Sigmoid colon (tissue), 7 donors: ENCODE data around the gene ZNF302. TPM values are rescaled to one million over a fixed set of nuclear protein-coding genes. Genes with fewer than 3 reads are reported as not detected.
"Not testable (repeated sequence)": the region's sequence is repeated elsewhere in the genome, so short reads cannot be mapped to it uniquely, and the experiment has no call there.

Source experiments
- DNase-seq: peaks from one replicate; pipeline ENCODE4 v3.0.0-alpha.2; 2019
- H3K27ac ChIP-seq, 4 donors: fragments of 200-600 bp; sonication (generic); one replicate each; pipeline ENCODE4 v1.5.1; 2016 to 2019; ENCODE audit warnings: mild to moderate bottlenecking in 1 of 4
- H3K27me3 ChIP-seq, 3 donors: fragments of 200-600 bp; sonication (generic); one replicate each; pipeline ENCODE4 v1.5.1; 2019; ENCODE audit warnings: mild to moderate bottlenecking in 1 of 3
- H3K36me3 ChIP-seq, 4 donors: fragments of 200-600 bp; sonication (generic); one replicate each; pipeline ENCODE4 v1.5.1; 2016 to 2019
- H3K4me1 ChIP-seq, 4 donors: fragments of 200-600 bp; sonication (generic); one replicate each; pipeline ENCODE4 v1.5.1; 2017 to 2019
- H3K4me3 ChIP-seq, 4 donors: fragments of 200-600 bp; sonication (generic); one replicate each; pipeline ENCODE4 v1.5.1; 2017 to 2019; ENCODE audit warnings: mild to moderate bottlenecking in 2 of 4, moderate library complexity in 1 of 4
- H3K9me3 ChIP-seq, 4 donors: fragments of 200-600 bp in 3 of 4; sonication (generic) in 3 of 4; one replicate each; pipeline versions ENCODE4 v1.5.1 to v1.6.1; 2013 to 2019
- EP300 ChIP-seq, 4 donors: sonication (generic); formaldehyde crosslinking; IDR thresholded peaks; one replicate each; pipeline ENCODE4 v1.6.1; 2017; ENCODE audit warnings: antibody characterized with exemption in 4 of 4
- POLR2A ChIP-seq, 2 donors: fragments of 450-650 bp; IDR thresholded peaks; one replicate each; pipeline ENCODE4 v1.6.1; 2016; ENCODE audit warnings: antibody characterized with exemption in 2 of 2, mild to moderate bottlenecking in 2 of 2, moderate library complexity in 2 of 2
- POLR2AphosphoS5 ChIP-seq, 4 donors: sonication (generic); formaldehyde crosslinking; IDR thresholded peaks; one replicate each; pipeline ENCODE4 v1.6.1; 2017; ENCODE audit warnings: antibody characterized with exemption in 4 of 4
- WGBS, 2 donors: extraction: QIAGEN DNeasy Blood & Tissue Kit; methylation state at CpG; one replicate each; pipeline ENCODE4 v1.1.7; 2013; 5-methylcytosine and 5-hydroxymethylcytosine counted together
- intact Hi-C: fragments of 100-400 bp; cut with DNase I; formaldehyde crosslinking; loops from one replicate; pipeline ENCODE4 v1.15.1; 2023
- polyA plus RNA-seq, 3 donors: library from polyadenylated mRNA; stranded (reverse); fragments of 200-250 nt; gene quantifications; one replicate each; pipeline ENCODE4 v1.2.3, GENCODE V29; 2013
- total RNA-seq, 4 donors: library from RNA; depleted of rRNA; stranded (reverse); fragments of >200 nt; gene quantifications; one replicate each; pipeline ENCODE4 v1.1.0, GENCODE V29; 2016
- TF ChIP-seq, protein P1 (sequence below), 4 experiments: fragments of 450-650 bp in 3 of 4; fragments of 200-600 bp in 1 of 4; IDR thresholded peaks; one replicate each; pipeline ENCODE4 v1.5.1; 2016 to 2019; ENCODE audit warnings: antibody characterized with exemption in 4 of 4, mild to moderate bottlenecking in 3 of 4, moderate library complexity in 2 of 4
- donor health status: healthy with polysubstance abuse.
- donor health status: Bipolar disorder and iron deficiency.
- donor health status: healthy.

Gene ZNF302
- total and polyA plus RNA-seq, 7 donors = 7.4 to 40.6 (median 22.7) TPM

GRCh38 chr19:34676697-34677385 lies 637 bp upstream of the ZNF302 start, which contains the start of gene SCGB2B2:
Gene SCGB2B2 (minus strand): TSS chr19:34677159. CDS start chr19:34594563, 82,596 bp downstream.
- intact Hi-C loops = loop anchor here (1.0 to 10.0 kb wide), 3 partner anchors 56 to 968 kb away; partner anchors contain the start of genes COX6B1, ETV2 and ZNF599
- peaks cover 0 to 12% (median 8%) of the 10 kb centered on the region in 4 donors for H3K9me3 ChIP-seq
- H3K36me3 ChIP-seq = peaks cover 14 to 32% (median 25%) of the 10 kb centered on the region in 4 donors
- peak within 1 kb of the TSS; percentile 64 to 91 (median 88) for H3K4me3 ChIP-seq
- DNase-seq = no peak
- H3K27me3 ChIP-seq = no peaks in the 10 kb centered on the region
- H3K4me1 ChIP-seq = peaks cover 0 to 27% (median 12%) of the 10 kb centered on the region in 4 donors
- TF ChIP-seq EP300 (IDR thresholded peaks at IDR 0.05) (no peak), POLR2AphosphoS5 (IDR thresholded peaks at IDR 0.05) (no peak), POLR2A (IDR thresholded peaks at IDR 0.05) (no peak)
- TF ChIP-seq, protein P1, sequence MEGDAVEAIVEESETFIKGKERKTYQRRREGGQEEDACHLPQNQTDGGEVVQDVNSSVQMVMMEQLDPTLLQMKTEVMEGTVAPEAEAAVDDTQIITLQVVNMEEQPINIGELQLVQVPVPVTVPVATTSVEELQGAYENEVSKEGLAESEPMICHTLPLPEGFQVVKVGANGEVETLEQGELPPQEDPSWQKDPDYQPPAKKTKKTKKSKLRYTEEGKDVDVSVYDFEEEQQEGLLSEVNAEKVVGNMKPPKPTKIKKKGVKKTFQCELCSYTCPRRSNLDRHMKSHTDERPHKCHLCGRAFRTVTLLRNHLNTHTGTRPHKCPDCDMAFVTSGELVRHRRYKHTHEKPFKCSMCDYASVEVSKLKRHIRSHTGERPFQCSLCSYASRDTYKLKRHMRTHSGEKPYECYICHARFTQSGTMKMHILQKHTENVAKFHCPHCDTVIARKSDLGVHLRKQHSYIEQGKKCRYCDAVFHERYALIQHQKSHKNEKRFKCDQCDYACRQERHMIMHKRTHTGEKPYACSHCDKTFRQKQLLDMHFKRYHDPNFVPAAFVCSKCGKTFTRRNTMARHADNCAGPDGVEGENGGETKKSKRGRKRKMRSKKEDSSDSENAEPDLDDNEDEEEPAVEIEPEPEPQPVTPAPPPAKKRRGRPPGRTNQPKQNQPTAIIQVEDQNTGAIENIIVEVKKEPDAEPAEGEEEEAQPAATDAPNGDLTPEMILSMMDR (IDR thresholded peaks at IDR 0.05) = peak in 2 of 4 experiments; percentile 8 to 15
- 5 to 7% methylated on average over 26 of the region's 26 CpGs for WGBS, 2 donors
- peak within 1 kb of the TSS; percentile 97 to 99 (median 98) for H3K27ac ChIP-seq

GRCh38 chr19:34678085-34678412 lies 571 bp downstream of the ZNF302 start:
- Histone ChIP-seq H3K9me3 (peaks cover 0 to 18% (median 13%) of the 10 kb centered on the region in 4 donors), H3K27ac (peak overlapping the region; percentile 97 to 99 (median 98)), H3K4me3 (peak overlapping the region; percentile 64 to 91 (median 88)), H3K27me3 (no peaks in the 10 kb centered on the region), H3K4me1 (peaks cover 0 to 27% (median 12%) of the 10 kb centered on the region in 4 donors), H3K36me3 (peaks cover 19 to 44% (median 36%) of the 10 kb centered on the region in 4 donors)
- no peak for DNase-seq
- intact Hi-C loops = loop anchor here (10.0 kb wide), 1 partner anchor 967 kb away; the partner anchor contains the start of genes COX6B1 and ETV2
- WGBS, 2 donors = 1 to 3% methylated on average over 20 of the region's 20 CpGs
- TF ChIP-seq EP300 (IDR thresholded peaks at IDR 0.05) = peak in 1 of 4 donors; percentile 1
- no peak for TF ChIP-seq POLR2AphosphoS5 (IDR thresholded peaks at IDR 0.05)

DNA sequence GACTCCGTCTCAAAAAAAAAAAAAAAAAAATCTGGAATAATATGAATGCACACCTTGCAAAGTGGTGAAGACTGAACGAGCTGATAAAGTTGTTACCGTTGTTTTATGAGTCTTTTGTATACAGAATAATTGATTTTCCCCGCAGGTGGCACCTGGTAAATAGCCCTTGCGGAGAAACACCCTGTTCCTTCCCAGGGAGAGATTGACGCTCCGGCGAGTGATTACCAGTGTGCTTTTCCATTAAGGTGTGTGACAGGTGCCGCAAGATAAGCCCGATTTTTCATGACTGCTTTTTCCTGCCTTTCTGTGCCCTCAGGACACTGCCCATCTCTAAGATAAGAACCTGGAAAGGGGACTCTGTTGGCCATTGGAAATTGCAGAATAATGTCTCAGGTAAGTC lies 943 bp downstream of the ZNF302 start:
- Histone ChIP-seq H3K4me1 (peaks cover 0 to 27% (median 12%) of the 10 kb centered on the region in 4 donors), H3K4me3 (peak overlapping the region; percentile 64 to 91 (median 88)), H3K27me3 (no peaks in the 10 kb centered on the region), H3K27ac (peak overlapping the region; percentile 97 to 99 (median 98)), H3K36me3 (peaks cover 20 to 48% (median 40%) of the 10 kb centered on the region in 4 donors), H3K9me3 (peaks cover 0 to 21% (median 14%) of the 10 kb centered on the region in 4 donors)
- no peak for TF ChIP-seq EP300 (IDR thresholded peaks at IDR 0.05)
- TF ChIP-seq POLR2A (IDR thresholded peaks at IDR 0.05) = no peak
- TF ChIP-seq POLR2AphosphoS5 (IDR thresholded peaks at IDR 0.05) = no peak
- TF ChIP-seq, protein P1 (IDR thresholded peaks at IDR 0.05) = no peak
- no peak for DNase-seq
- intact Hi-C loops = loop anchor here (10.0 kb wide), 1 partner anchor 966 kb away; the partner anchor contains the start of genes COX6B1 and ETV2
- 12 to 47% methylated on average over 10 of the region's 10 CpGs for WGBS, 2 donors

GRCh38 chr19:34681478-34681877 lies 4.0 kb downstream of the ZNF302 start:
- intact Hi-C loops = no loop called here
- H3K27ac ChIP-seq = no peak overlapping the region
- H3K4me3 ChIP-seq = no peak overlapping the region
- TF ChIP-seq POLR2A (IDR thresholded peaks at IDR 0.05) (no peak), POLR2AphosphoS5 (IDR thresholded peaks at IDR 0.05) (no peak)
- TF ChIP-seq, protein P1 (IDR thresholded peaks at IDR 0.05) = no peak
- H3K27me3 ChIP-seq = no peaks in the 10 kb centered on the region
- H3K4me1 ChIP-seq = peaks cover 0 to 23% (median 9%) of the 10 kb centered on the region in 4 donors
- peaks cover 32 to 72% (median 53%) of the 10 kb centered on the region in 4 donors for H3K36me3 ChIP-seq
- H3K9me3 ChIP-seq = peaks cover 9 to 45% (median 29%) of the 10 kb centered on the region in 4 donors
- WGBS, 2 donors = 97 to 98% methylated on average over 9 of the region's 9 CpGs
- no peak for DNase-seq

DNA sequence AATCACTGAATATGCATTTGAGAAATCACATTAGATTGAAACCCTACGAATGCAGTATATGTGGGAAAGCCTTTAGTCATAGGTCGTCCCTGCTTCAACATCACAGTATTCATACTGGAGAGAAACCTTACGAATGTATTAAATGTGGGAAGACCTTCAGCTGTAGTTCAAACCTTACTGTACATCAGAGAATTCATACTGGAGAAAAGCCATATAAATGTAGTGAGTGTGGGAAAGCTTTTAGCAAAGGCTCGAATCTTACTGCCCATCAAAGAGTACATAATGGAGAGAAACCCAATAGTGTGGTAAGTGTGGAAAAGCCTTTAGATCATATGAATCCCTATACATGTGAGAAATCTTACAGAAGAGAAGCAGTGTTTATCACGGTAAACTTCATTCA lies 7.8 kb downstream of the ZNF302 start:
- WGBS, 2 donors = 79 to 97% methylated on average over 5 of the region's 5 CpGs
- H3K9me3 ChIP-seq = peaks cover 9 to 50% (median 36%) of the 10 kb centered on the region in 4 donors
- H3K4me3 ChIP-seq, H3K4me1 ChIP-seq, H3K27me3 ChIP-seq, H3K27ac ChIP-seq, intact Hi-C loops, DNase-seq: not testable (repeated sequence)
- H3K36me3 ChIP-seq = peaks cover 20 to 56% (median 40%) of the 10 kb centered on the region in 4 donors
